Stimulated activated CD4-positive, alpha-beta T cell treated with anti-CD3 and anti-CD28 coated beads, Interleukin-1b, Interleukin-23, amount 100 ng/mL, for 48 hours (primary cell): Measurements from ENCODE around the gene WDFY2.

Source experiments
- DNase-seq: peaks from one replicate; pipeline ENCODE4 v3.0.0-alpha.2; 2020

WDFY2 gene

DNA sequence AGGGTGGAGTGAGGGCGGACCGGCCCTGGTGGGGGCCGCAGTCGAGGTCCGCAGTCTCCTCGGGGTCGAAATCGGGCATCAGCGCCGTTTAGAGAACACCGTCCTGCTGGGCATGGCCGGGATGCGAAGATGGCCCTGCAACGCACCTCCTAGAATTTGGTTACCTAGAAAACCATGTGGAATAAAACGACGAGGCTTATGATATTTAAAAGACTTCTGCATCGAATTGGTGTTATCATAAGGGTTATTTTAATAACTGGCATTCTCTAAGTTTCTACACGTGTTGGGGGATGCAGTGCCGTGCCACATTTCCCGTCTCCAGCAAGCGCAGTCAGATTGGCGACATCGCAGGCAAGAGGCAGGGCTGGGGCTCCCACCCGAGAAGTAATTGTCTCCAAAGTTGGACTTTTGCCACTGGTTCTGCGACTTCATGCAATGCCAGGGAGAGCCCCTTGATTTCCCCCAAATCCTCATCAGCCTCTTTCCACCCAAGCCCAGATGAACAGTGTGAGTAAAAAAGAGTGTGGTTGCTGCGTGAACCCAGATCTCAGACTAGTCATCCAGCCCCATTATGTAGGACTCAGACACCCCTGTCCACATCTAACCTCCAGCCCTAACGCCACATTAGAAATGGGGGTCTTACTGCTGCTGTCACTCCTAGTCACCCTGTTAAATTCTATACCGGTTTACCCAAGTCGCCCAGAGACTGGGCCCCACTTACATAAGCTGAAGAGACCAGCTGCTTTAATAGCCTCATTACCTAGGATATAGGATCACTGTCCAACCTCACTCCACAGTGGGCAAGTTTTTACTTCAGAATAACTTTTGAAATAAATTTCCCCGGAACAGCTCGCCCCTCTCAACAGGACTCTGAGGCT lies 220.3 kb downstream of the WDFY2 start:
- peak; percentile 56 for DNase-seq

DNA sequence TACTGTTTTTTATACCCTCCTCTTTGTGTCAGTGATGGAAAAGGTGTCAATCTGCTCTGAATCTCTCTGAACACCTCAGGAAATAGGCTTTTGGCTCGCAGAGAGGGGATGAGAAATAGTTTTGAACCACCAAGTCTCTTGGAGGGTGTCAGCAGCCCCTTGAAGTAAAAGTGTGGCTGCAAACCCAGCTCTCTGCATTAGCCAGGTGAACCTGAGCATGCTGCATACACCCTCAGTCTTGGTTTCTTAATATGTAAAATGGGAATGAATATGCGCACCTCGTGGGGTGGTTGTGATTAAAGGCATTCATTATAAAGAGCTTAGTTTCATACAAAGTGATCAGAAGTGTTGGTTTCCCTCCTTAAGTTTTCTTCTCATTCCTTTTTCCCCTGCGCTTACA lies 221.1 kb downstream of the WDFY2 start:
- no peak for DNase-seq

DNA sequence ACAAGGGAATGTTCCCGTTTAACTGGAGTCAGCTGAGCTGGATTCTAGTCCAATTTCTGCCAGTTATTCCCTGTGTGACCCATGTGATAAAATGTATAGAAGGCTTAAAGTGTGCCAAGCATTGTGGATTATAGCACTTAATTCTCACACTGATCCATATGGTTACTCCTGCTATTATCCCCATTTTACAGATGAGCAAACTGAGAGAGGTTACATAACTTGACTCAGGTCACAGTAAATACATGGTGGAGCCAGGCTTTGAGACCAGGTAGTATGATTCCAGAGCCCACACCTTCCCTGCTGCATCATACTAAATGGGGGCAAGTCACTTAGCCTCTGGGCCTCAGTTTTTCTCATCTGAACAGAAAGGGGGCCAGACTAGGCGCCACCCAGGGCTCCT lies 221.7 kb downstream of the WDFY2 start:
- DNase-seq: no peak

DNA sequence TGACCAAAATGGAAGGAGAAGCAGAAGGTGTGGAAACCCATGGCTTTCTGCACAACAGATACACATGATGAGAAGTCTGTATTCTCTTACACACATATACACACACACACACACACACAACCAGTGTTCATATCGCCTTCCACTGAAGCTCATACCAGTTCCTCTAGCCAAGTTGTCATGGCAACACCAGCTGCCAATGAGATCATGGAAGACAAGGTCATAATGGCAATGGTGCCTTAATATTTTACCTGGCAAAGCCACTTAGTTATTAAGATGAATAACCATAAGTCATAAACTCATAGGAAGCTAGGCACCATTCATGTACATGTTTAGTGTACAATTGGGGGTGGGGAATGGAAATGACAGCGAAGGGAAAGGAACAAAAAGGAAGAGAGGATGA lies 222.3 kb downstream of the WDFY2 start:
- no peak for DNase-seq

DNA sequence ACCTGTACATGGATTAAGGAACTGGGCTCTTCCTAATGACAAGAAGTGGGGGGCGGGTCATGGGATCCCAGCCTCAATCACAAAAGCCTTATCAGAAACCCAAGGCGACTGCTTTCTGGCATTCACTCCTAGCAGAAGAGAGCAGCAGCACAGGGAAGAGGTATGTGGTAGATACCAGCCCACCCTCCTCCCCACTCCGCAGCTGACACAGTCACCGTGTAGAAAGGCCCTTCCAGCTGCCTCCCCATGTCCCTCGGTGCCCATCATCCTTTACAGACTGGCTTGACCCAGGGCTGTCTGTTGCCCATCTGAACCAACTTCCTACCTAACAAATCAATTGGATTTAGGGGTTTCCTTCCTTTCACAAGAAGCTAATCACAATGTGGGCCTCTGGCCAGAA lies 222.8 kb downstream of the WDFY2 start:
- DNase-seq: no peak

DNA sequence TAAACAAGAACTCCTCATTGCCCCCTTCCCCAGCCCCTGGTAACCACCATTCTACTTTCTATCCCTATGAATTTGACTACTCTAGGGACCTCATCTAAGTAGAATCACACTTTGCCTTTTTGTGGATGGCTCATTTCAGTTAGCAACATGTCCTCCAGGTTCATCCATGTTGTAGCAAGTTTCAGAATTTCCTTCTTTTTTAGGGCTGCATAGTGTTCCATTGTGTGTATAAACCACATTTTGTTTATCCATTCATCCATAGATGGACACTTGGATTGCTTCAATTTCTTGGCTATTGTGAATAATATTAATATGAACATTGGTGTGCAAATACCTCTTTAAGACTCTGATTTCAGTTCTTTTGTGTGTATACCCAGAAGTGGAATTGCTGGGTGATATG lies 224.5 kb downstream of the WDFY2 start:
- DNase-seq: no peak

GRCh38 chr13:51811046-51811445 lies 226.8 kb downstream of the WDFY2 start:
- DNase-seq: no peak

DNA sequence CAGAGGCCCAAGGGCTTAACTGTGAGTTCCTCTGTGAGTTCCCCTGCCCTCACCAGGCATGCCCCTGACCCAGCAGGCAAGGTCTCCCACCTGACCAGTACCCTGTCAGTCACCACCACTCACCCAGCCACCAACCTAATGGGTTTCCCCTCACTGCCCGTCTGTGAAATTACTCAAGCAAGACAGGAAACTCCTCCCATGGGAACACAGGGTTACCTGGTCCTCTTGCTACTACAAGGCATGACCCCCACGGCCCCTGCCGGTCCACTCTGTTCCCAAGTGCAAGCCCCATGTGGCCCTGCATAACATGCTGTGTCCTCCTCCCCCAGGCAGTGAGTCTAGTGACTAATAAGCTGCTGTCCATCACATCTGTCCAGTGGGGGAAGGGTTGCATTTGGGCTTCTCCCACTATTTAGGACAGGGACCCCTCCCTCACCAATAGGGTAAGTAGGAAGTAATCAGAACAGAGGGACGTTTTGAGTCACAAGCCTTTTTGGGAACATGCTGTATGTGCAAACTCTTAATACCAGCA lies 227.7 kb downstream of the WDFY2 start:
- DNase-seq: no peak

GRCh38 chr13:51814071-51814470 lies 229.8 kb downstream of the WDFY2 start:
- DNase-seq: no peak

DNA sequence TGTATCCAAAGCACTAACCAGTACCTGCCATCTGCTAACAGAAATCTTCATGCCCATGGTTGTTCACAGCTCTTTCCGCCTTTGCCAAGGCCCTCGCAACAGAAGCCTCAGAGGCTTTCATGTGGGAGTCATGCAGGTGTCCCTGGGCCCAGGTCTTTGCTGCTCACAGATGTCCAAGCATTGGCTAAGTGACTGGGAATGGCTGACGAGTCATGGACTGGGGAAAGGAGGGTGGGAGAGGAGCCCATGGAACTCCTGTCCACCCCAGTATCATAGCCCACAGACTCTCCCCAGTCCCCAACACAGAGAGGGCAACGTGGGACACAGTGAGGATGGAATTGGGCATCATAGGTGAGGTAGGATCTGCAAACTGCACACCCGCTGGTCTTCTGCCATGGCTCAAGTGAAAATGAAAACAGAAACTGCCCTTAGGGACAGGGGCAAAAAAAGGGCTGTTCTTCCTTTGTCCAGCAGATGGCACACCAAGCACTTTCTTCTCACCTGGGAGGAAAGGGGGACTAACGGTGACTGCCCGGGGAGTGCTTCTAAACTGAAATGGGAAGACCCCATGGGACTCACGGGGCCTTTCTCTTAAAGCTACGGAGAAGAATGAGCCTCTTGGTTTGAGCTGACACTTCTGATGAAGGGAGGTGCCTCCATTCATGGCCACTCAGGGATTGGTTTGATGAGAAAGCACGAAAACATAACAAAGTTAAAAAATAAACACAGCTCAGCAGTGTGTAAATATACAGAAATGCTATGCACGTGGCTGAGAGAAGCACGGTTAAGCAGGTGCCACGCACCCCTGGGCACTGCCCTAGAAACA lies 230.8 kb downstream of the WDFY2 start:
- DNase-seq: peak; percentile 70

- no peak for DNase-seq
Observed at GRCh38 chr13:51815848-51816247, 231.6 kb downstream of the WDFY2 start.

GRCh38 chr13:51816604-51817249 lies 232.5 kb downstream of the WDFY2 start:
- no peak for DNase-seq
